ENCODE data around the gene AFTPH.

AFTPH gene

GRCh38 chr2:64624862-64625261 is 100.7 kb downstream of the AFTPH start:
- no peak for TF ChIP-seq CTCF (IDR thresholded peaks at IDR 0.05)

GRCh38 chr2:64625299-64626145 is 101.4 kb downstream of the AFTPH start:
- TF ChIP-seq CTCF (IDR thresholded peaks at IDR 0.05), result no peak

- TF ChIP-seq CTCF (IDR thresholded peaks at IDR 0.05), result no peak
These were observed 102.2 kb downstream of the AFTPH start for GRCh38 chr2:64626146-64626809.

GRCh38 chr2:64626963-64627760 is 103.0 kb downstream of the AFTPH start:
- no peak for TF ChIP-seq CTCF (IDR thresholded peaks at IDR 0.05)

- TF ChIP-seq CTCF (IDR thresholded peaks at IDR 0.05), result no peak
These were observed 104.0 kb downstream of the AFTPH start for GRCh38 chr2:64627860-64628841.

- TF ChIP-seq CTCF (IDR thresholded peaks at IDR 0.05), result no peak
These were observed 105.2 kb downstream of the AFTPH start for GRCh38 chr2:64629329-64629781.

Measured in LNCAP (cell line).